Smooth muscle cell (in vitro differentiated cells): Measurements from ENCODE around the gene VTI1A. TPM values are rescaled to one million over a fixed set of nuclear protein-coding genes. Genes with fewer than 3 reads are reported as not detected.

Experiments used
- DNase-seq: peaks from one replicate; lab custom pipeline; 2025; ENCODE audit not compliant: unreplicated experiment; lab: John Stamatoyannopoulos, UW
- H2AFZ ChIP-seq: fragments of 200-600 bp; sonication (generic); 2 replicates; pipeline ENCODE4 v1.6.0; 2016; ENCODE audit warnings: antibody characterized with exemption, low read depth, mild to moderate bottlenecking
- H3F3A ChIP-seq: fragments of 200-600 bp; sonication (generic); 2 replicates; pipeline ENCODE4 v1.6.0; 2017; ENCODE audit warnings: antibody characterized with exemption, low read depth
- H3K27ac ChIP-seq: fragments of 200-600 bp; sonication (generic); 2 replicates; pipeline ENCODE4 v1.5.1; 2016; ENCODE audit warnings: low read depth, mild to moderate bottlenecking
- H3K27me3 ChIP-seq: fragments of 200-600 bp; sonication (generic); 2 replicates; pipeline ENCODE4 v1.6.1; 2016; ENCODE audit warnings: low read depth, mild to moderate bottlenecking
- H3K36me3 ChIP-seq: fragments of 200-600 bp; sonication (generic); 2 replicates; pipeline ENCODE4 v1.5.1; 2016; ENCODE audit warnings: low read depth
- H3K4me1 ChIP-seq: fragments of 200-600 bp; sonication (generic); 2 replicates; pipeline ENCODE4 v1.5.1; 2016; ENCODE audit warnings: low read depth
- H3K4me2 ChIP-seq: fragments of 200-600 bp; sonication (generic); 2 replicates; pipeline ENCODE4 v1.6.0; 2016; ENCODE audit warnings: mild to moderate bottlenecking
- H3K4me3 ChIP-seq: fragments of 200-600 bp; sonication (generic); 2 replicates; pipeline ENCODE4 v1.5.1; 2016; ENCODE audit warnings: mild to moderate bottlenecking
- H3K79me2 ChIP-seq: fragments of 200-600 bp; sonication (generic); 2 replicates; pipeline ENCODE4 v1.6.0; 2016; ENCODE audit warnings: low read depth, mild to moderate bottlenecking
- H3K9ac ChIP-seq: fragments of 200-600 bp; sonication (generic); 2 replicates; pipeline ENCODE4 v1.6.0; 2016; ENCODE audit warnings: low read depth
- H3K9me3 ChIP-seq: fragments of 200-600 bp; sonication (generic); replicated peaks from 2 replicates; pipeline ENCODE4 v1.5.1; 2016; ENCODE audit warnings: low read depth
- H4K20me1 ChIP-seq: fragments of 200-600 bp; sonication (generic); 2 replicates; pipeline ENCODE4 v1.6.0; 2016; ENCODE audit warnings: low read depth
- WGBS: methylation state at CpG from one replicate; pipeline ENCODE4 v1.1.7; 2016; ENCODE audit warnings: low lambda C conversion rate; 5-methylcytosine and 5-hydroxymethylcytosine counted together
- polyA plus RNA-seq: library from polyadenylated mRNA; unstranded; fragments of >200 nt; fragmentation: Nextera tagmentation; extraction: Ambion mirVana; gene quantifications from 2 replicates; pipeline ENCODE4 v1.2.1, GENCODE V29; 2016
- total RNA-seq: library from RNA; depleted of rRNA; stranded (reverse); fragments of >200 nt; gene quantifications from 2 replicates; pipeline ENCODE4 v1.2.3, GENCODE V29; 2014
- TF ChIP-seq, protein P1 (sequence below): fragments of 200-600 bp; sonication (generic); IDR thresholded peaks from 2 replicates; pipeline ENCODE4 v1.5.1; 2017; ENCODE audit warnings: borderline replicate concordance, mild to moderate bottlenecking, antibody characterized with exemption; ENCODE audit not compliant: insufficient read depth, poor library complexity, severe bottlenecking

The VTI1A gene
- total and polyA plus RNA-seq, 2 experiments from 2014 or later, result 14.0 to 21.8 TPM

DNA sequence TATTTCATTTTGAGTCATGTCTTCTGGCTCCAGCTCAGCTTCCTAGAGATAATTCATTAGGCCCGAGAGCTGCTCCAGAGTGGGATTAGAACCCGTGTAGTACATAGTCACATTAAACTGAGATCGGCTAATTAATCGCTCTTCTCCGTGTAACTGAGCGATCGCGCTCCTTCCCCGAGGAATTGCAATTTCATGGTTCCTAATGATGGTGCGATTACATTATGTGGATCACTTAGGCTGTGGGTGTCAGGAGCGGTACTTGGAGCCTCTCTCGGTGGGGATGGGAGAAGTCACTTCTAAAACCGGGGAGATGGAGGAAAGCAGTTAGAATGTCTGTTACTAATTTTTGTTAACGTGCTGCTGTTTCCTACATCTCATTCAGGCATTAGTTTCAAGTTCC is 380.1 kb downstream of the VTI1A start:
- no peak for DNase-seq
- no peak overlapping the region for H3K4me2 ChIP-seq
- H3F3A ChIP-seq, result no peaks in the 10 kb centered on the region
- TF ChIP-seq, protein P1, sequence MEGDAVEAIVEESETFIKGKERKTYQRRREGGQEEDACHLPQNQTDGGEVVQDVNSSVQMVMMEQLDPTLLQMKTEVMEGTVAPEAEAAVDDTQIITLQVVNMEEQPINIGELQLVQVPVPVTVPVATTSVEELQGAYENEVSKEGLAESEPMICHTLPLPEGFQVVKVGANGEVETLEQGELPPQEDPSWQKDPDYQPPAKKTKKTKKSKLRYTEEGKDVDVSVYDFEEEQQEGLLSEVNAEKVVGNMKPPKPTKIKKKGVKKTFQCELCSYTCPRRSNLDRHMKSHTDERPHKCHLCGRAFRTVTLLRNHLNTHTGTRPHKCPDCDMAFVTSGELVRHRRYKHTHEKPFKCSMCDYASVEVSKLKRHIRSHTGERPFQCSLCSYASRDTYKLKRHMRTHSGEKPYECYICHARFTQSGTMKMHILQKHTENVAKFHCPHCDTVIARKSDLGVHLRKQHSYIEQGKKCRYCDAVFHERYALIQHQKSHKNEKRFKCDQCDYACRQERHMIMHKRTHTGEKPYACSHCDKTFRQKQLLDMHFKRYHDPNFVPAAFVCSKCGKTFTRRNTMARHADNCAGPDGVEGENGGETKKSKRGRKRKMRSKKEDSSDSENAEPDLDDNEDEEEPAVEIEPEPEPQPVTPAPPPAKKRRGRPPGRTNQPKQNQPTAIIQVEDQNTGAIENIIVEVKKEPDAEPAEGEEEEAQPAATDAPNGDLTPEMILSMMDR, result no peak
- no peaks in the 10 kb centered on the region for H4K20me1 ChIP-seq
- H3K9me3 ChIP-seq, result no peaks in the 10 kb centered on the region
- no peak overlapping the region for H3K9ac ChIP-seq
- no peaks in the 10 kb centered on the region for H3K36me3 ChIP-seq
- 95% methylated on average over 14 of the region's 14 CpGs for WGBS
- peaks cover under 1% of the 10 kb centered on the region for H3K4me1 ChIP-seq
- H3K27me3 ChIP-seq, result no peaks in the 10 kb centered on the region
- H3K4me3 ChIP-seq, result no peak overlapping the region
- no peaks in the 10 kb centered on the region for H3K79me2 ChIP-seq
- no peak overlapping the region for H2AFZ ChIP-seq
- H3K27ac ChIP-seq, result no peak overlapping the region

GRCh38 chr10:112827951-112828350 is 380.9 kb downstream of the VTI1A start:
- Histone ChIP-seq H3K4me1 (peaks cover 8% of the 10 kb centered on the region), H2AFZ (no peak overlapping the region), H3K4me2 (no peak overlapping the region), H3F3A (no peaks in the 10 kb centered on the region), H3K4me3 (no peak overlapping the region), H3K27me3 (no peaks in the 10 kb centered on the region), H3K9me3 (no peaks in the 10 kb centered on the region), H4K20me1 (no peaks in the 10 kb centered on the region), H3K27ac (no peak overlapping the region), H3K36me3 (no peaks in the 10 kb centered on the region), H3K79me2 (no peaks in the 10 kb centered on the region), H3K9ac (no peak overlapping the region)
- TF ChIP-seq, protein P1, result no peak
- DNase-seq, result no peak
- 88% methylated on average over 4 of the region's 4 CpGs for WGBS

DNA sequence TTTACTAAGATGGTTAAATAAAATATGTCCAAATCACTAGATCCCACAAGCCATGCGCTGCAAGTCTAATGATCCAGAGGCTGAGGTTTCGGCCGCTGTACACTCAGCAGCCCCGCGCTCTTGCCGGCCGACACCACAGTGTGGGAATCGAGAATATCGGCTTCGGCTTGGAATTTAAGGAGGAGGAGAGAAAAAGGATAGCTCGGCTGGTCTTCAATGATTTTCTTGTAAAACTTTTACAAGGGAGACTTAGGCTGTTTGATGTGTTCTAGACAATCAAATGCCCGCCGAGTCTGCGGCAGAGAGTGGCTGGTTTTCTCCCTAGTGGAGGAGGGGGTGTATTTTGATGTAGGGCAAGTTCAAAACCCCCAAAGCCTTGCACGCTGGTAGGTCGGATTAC is 384.8 kb downstream of the VTI1A start:
- Histone ChIP-seq H3K79me2 (no peaks in the 10 kb centered on the region), H3K36me3 (no peaks in the 10 kb centered on the region), H3K4me1 (peaks cover 20% of the 10 kb centered on the region), H3K27ac (no peak overlapping the region), H3K4me3 (no peak overlapping the region), H3K9me3 (no peaks in the 10 kb centered on the region), H3K9ac (no peak overlapping the region), H3K4me2 (peak overlapping the region; percentile 47), H2AFZ (no peak overlapping the region), H3F3A (no peaks in the 10 kb centered on the region), H4K20me1 (no peaks in the 10 kb centered on the region), H3K27me3 (no peaks in the 10 kb centered on the region)
- no peak for DNase-seq
- WGBS, result 12% methylated on average over 16 of the region's 16 CpGs
- TF ChIP-seq, protein P1, result no peak

- TF ChIP-seq, protein P1, result no peak
- Histone ChIP-seq H3K4me3 (no peak overlapping the region), H3K27me3 (no peaks in the 10 kb centered on the region), H3F3A (no peaks in the 10 kb centered on the region), H4K20me1 (no peaks in the 10 kb centered on the region), H3K9me3 (no peaks in the 10 kb centered on the region), H2AFZ (no peak overlapping the region), H3K79me2 (no peaks in the 10 kb centered on the region), H3K27ac (no peak overlapping the region), H3K4me2 (peak overlapping the region; percentile 47), H3K9ac (no peak overlapping the region), H3K36me3 (no peaks in the 10 kb centered on the region), H3K4me1 (peaks cover 20% of the 10 kb centered on the region)
- WGBS, result 33% methylated on average over 7 of the region's 7 CpGs
- no peak for DNase-seq
Measured at GRCh38 chr10:112832361-112832878, 385.4 kb downstream of the VTI1A start.
